Endodermal cell (in vitro differentiated cells): ENCODE results near the gene COTL1. TPM values are rescaled to one million over a fixed set of nuclear protein-coding genes. Genes with fewer than 3 reads are reported as not detected.

Source experiments
- DNase-seq: peaks from one replicate; pipeline ENCODE4 v3.0.0-alpha.2; 2017
- H3K27ac ChIP-seq: 2 replicates; pipeline ENCODE4 v1.5.1; 2013; ENCODE audit warnings: mild to moderate bottlenecking, low read depth, low read length, moderate library complexity
- H3K27me3 ChIP-seq: 2 replicates; pipeline ENCODE4 v1.6.1; 2013; ENCODE audit warnings: mild to moderate bottlenecking, low read length, moderate library complexity; ENCODE audit not compliant: insufficient read depth, control insufficient read depth, poor library complexity, severe bottlenecking
- H3K36me3 ChIP-seq: 2 replicates; pipeline ENCODE4 v1.7.0; 2013; ENCODE audit warnings: mild to moderate bottlenecking, low read length, moderate library complexity; ENCODE audit not compliant: control insufficient read depth, insufficient read depth
- H3K4me1 ChIP-seq: one replicate; pipeline ENCODE4 v1.7.0; 2013; ENCODE audit warnings: low read length; ENCODE audit not compliant: control insufficient read depth, insufficient read depth
- H3K4me3 ChIP-seq: 2 replicates; pipeline ENCODE4 v1.5.1; 2013; ENCODE audit warnings: mild to moderate bottlenecking, low read length, moderate library complexity
- H3K9ac ChIP-seq: 2 replicates; pipeline ENCODE4 v1.6.1; 2013; ENCODE audit warnings: mild to moderate bottlenecking, low read length, moderate library complexity; ENCODE audit not compliant: poor library complexity, severe bottlenecking; ENCODE audit errors: extremely low read depth
- H3K9me3 ChIP-seq: 2 replicates; pipeline ENCODE4 v1.6.1; 2013; ENCODE audit warnings: mild to moderate bottlenecking, low read length, moderate library complexity; ENCODE audit not compliant: control insufficient read depth
- H3K27ac Mint-ChIP-seq: 2 replicates; pipeline ENCODE4 v1.8.0; 2020; ENCODE audit warnings: mixed read lengths
- H3K27me3 Mint-ChIP-seq: 2 replicates; pipeline ENCODE4 v1.8.0; 2021; ENCODE audit warnings: mild to moderate bottlenecking, mixed read lengths; ENCODE audit not compliant: insufficient read depth
- H3K36me3 Mint-ChIP-seq: 2 replicates; pipeline ENCODE4 v1.8.0; 2020; ENCODE audit warnings: low read depth, mixed read lengths
- H3K4me1 Mint-ChIP-seq: 2 replicates; pipeline ENCODE4 v1.8.0; 2020; ENCODE audit warnings: mixed read lengths
- H3K4me3 Mint-ChIP-seq: 2 replicates; pipeline ENCODE4 v1.8.0; 2020; ENCODE audit warnings: mild to moderate bottlenecking, moderate library complexity, mixed read lengths
- H3K9me3 Mint-ChIP-seq: 2 replicates; pipeline ENCODE4 v1.8.0; 2020; ENCODE audit warnings: mild to moderate bottlenecking, mixed read lengths
- WGBS, 2 experiments: methylation state at CpG; one replicate each; pipeline versions ENCODE4 v1.1.5 to v1.1.7; 2013; ENCODE audit warnings: missing lambda C conversion rate in 2 of 2, mixed read lengths in 1 of 2; ENCODE audit not compliant: insufficient coverage in 1 of 2, insufficient read length in 1 of 2; 5-methylcytosine and 5-hydroxymethylcytosine counted together
- total RNA-seq, 2 donors: library from RNA; stranded (reverse); fragmentation: NEBNext Ultra II Directional in 1 of 2; extraction: Animal tissue kit (Norgen Biotek cat#: 25700) in 1 of 2; gene quantifications; 2 replicates in 1 of 2; 3 replicates in 1 of 2; pipeline ENCODE4 v1.2.1, GENCODE V29; 2021
- TF ChIP-seq, protein P1 (sequence below): fragments of 200-600 bp; sonication (generic); conservative IDR thresholded peaks from 2 replicates; pipeline ENCODE4 v1.5.0; 2021; ENCODE audit warnings: antibody characterized with exemption, mild to moderate bottlenecking

COTL1 gene
- total RNA-seq, 2 donors from 2014 or later = 33.4 to 34.9 TPM

DNA sequence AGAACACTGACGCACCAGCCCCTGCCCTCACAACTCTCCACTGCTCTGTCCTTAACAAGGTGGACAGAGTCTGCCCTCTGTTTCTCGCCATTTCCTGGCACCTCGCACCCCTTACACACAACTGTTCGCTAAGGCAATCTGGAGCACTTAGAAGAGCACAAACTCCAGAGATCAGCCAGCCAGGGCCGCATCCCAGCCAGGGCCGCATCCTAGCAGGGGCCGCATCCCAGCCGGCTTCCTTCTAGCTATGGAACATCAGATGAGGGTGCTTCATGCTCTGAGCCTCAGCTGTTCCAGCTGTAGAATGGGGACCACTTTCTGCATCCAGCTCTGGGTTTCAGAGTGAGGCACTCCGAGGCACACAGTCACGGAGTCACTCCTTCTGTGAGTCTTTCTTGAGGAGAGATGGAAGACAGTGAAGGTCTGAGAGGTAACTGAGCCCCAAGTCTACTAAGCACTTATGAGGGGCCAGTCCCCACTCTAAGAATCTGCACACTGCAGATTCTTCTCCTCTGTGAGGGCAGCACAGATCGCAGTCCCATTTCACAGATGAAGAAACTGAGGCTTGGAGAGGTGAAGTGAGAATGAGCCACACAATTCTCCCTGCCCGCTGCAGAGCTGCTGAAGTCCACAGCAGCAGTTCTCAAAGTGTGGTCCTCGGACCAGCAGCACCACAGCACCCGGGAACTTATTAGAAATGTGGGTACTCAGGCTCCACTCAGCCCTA, 20.9 kb downstream of the COTL1 start:
- Histone ChIP-seq H3K27me3 (no peaks in the 10 kb centered on the region), H3K27ac (no peak overlapping the region), H3K9ac (no peak overlapping the region), H3K4me3 (no peak overlapping the region), H3K4me1 (peaks cover 6% of the 10 kb centered on the region), H3K36me3 (no peaks in the 10 kb centered on the region), H3K9me3 (no peaks in the 10 kb centered on the region)
- no peak for DNase-seq
- 91 to 93% methylated on average over 14 of the region's 14 CpGs for WGBS, 2 experiments
- Mint-ChIP-seq H3K4me1 (peaks cover 27% of the 10 kb centered on the region), H3K36me3 (no peaks in the 10 kb centered on the region), H3K9me3 (no peaks in the 10 kb centered on the region), H3K4me3 (no peak overlapping the region), H3K27me3 (no peaks in the 10 kb centered on the region), H3K27ac (no peak overlapping the region)
- TF ChIP-seq, protein P1, sequence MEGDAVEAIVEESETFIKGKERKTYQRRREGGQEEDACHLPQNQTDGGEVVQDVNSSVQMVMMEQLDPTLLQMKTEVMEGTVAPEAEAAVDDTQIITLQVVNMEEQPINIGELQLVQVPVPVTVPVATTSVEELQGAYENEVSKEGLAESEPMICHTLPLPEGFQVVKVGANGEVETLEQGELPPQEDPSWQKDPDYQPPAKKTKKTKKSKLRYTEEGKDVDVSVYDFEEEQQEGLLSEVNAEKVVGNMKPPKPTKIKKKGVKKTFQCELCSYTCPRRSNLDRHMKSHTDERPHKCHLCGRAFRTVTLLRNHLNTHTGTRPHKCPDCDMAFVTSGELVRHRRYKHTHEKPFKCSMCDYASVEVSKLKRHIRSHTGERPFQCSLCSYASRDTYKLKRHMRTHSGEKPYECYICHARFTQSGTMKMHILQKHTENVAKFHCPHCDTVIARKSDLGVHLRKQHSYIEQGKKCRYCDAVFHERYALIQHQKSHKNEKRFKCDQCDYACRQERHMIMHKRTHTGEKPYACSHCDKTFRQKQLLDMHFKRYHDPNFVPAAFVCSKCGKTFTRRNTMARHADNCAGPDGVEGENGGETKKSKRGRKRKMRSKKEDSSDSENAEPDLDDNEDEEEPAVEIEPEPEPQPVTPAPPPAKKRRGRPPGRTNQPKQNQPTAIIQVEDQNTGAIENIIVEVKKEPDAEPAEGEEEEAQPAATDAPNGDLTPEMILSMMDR = no peak

DNA sequence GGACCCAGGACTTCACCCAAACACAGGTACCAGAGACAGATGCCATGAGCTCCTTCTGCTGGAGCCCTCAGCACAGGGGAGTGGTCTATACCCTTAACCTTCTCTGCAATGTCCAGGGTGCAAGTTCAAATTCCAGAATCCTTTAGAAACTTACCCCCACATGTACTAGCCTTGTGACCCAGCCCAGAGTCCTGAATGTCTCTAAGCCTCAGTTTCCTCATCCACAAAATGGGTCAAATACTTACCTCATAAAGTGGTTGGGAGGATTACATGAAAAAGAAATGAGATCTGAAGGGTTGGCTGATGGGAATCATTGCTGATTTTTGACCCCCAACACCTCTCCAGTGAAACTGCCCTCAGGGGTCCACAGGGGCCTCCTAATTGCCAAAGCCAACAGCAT, 21.7 kb downstream of the COTL1 start:
- no peak overlapping the region for H3K9ac ChIP-seq

DNA sequence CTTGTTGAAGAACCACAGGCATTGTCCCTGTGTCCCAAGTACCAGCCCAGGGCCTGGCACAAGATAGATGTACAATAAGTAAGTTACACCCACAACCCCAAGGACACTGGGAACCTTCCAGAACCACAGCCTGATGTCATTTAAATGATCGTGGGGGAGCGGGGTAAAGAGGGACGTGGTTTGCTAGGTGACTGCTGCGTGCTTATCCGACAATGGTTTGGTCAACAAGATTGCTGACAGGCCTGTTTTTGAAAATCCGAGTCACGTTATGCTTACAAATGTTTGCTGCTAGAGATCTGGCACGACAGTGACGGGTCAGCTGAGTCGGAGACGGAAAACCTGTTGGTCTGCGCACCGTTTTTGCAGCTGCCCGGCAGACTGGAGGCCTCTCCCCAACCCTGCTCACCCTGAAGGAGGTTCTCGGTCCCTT, 22.8 kb downstream of the COTL1 start:
- Histone ChIP-seq H3K9ac (no peak overlapping the region), H3K4me1 (peaks cover 6% of the 10 kb centered on the region), H3K9me3 (no peaks in the 10 kb centered on the region), H3K4me3 (no peak overlapping the region), H3K27ac (peak overlapping the region; percentile 61), H3K36me3 (no peaks in the 10 kb centered on the region), H3K27me3 (no peaks in the 10 kb centered on the region)
- no peaks in the 10 kb centered on the region for H3K27me3 Mint-ChIP-seq
- H3K36me3 Mint-ChIP-seq = no peaks in the 10 kb centered on the region
- H3K4me1 Mint-ChIP-seq = peaks cover 15% of the 10 kb centered on the region
- no peak for DNase-seq
- no peaks in the 10 kb centered on the region for H3K9me3 Mint-ChIP-seq
- no peak overlapping the region for H3K4me3 Mint-ChIP-seq
- TF ChIP-seq, protein P1 = no peak
- WGBS, 2 experiments = 92 to 94% methylated on average over 14 to 15 of the region's 15 CpGs
- H3K27ac Mint-ChIP-seq = peak overlapping the region; percentile 57

More for the DNA sequence above, 21.7 kb downstream of the COTL1 start:
- H3K36me3 ChIP-seq = no peaks in the 10 kb centered on the region
- peaks cover 6% of the 10 kb centered on the region for H3K4me1 ChIP-seq
- H3K27ac ChIP-seq = no peak overlapping the region
- Mint-ChIP-seq H3K4me3 (no peak overlapping the region), H3K27ac (no peak overlapping the region), H3K4me1 (peaks cover 26% of the 10 kb centered on the region), H3K36me3 (no peaks in the 10 kb centered on the region), H3K27me3 (no peaks in the 10 kb centered on the region), H3K9me3 (no peaks in the 10 kb centered on the region)
- no peak for DNase-seq
- H3K4me3 ChIP-seq = no peak overlapping the region
- TF ChIP-seq, protein P1 = no peak
- no peaks in the 10 kb centered on the region for H3K27me3 ChIP-seq
- no peaks in the 10 kb centered on the region for H3K9me3 ChIP-seq
